Astrocyte of the spinal cord (primary cell): ENCODE results near the gene DNAJC3.

Experiments used
- DNase-seq: peaks from one replicate; pipeline ENCODE4 v3.0.0; 2011; ENCODE audit warnings: low read depth, low spot score
- H3K4me3 ChIP-seq: 2 replicates; pipeline ENCODE4 v1.5.1; 2011; ENCODE audit warnings: low read depth, mild to moderate bottlenecking, low read length, moderate library complexity
- in situ Hi-C: cut with HindIII; loops from 2 replicates; pipeline ENCODE4 v1.10.0; 2017; ENCODE audit warnings: low sequenced_read_pairs
- TF ChIP-seq, protein P1 (sequence below): IDR thresholded peaks from 2 replicates; pipeline ENCODE4 v1.5.1; 2012; ENCODE audit warnings: low read depth, mild to moderate bottlenecking, low read length, inconsistent platforms

DNAJC3 gene

DNA sequence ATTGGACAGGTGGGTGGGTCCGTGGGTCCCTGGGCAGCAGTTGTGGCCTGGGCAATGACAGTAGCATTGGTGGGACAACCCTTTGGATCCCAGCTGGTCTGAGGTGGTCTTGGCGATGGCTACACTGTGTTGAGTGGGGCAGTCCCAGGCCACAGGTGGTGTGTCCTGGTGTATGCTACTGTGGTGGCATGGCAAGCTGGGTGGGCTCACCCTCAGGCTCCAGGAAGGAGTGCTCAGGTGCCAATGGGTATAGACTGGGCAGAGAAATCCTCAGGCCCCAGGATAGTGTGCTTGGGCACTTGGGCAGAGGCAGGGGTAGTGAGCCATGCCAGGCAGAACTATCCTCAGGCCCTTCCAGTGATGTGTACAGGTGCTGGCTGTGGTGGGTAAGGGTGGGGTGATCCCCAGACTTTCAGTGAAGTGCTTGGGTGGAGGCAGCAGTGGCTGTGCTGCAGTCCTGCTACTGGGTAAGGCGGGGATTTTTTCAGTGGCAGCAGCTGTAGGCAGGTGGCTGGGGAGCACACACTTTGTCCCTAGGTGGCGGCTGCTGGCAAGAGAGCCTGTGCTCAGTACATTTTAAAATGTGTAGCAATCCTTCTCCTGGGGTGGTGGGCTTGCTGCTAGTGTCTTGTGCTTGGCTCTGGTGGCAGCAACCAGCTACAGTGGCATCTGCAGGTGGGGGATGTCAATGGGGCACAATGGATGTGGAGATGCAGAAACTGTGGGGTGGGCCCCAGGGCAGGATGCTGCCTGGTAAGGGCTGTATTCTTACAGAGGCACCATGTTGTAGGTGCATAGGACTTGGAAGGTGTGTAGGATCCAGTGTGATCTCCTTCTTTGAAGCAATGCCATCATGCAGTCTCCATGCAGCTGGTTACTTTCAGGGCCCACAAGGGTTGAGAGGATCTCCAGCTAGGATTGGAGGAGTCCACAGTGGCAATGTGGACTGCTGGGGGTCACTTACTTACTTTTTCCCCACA lies 64.9 kb downstream of the DNAJC3 start:
- in situ Hi-C loops = no loop called here
- DNase-seq = no peak
- TF ChIP-seq, protein P1, sequence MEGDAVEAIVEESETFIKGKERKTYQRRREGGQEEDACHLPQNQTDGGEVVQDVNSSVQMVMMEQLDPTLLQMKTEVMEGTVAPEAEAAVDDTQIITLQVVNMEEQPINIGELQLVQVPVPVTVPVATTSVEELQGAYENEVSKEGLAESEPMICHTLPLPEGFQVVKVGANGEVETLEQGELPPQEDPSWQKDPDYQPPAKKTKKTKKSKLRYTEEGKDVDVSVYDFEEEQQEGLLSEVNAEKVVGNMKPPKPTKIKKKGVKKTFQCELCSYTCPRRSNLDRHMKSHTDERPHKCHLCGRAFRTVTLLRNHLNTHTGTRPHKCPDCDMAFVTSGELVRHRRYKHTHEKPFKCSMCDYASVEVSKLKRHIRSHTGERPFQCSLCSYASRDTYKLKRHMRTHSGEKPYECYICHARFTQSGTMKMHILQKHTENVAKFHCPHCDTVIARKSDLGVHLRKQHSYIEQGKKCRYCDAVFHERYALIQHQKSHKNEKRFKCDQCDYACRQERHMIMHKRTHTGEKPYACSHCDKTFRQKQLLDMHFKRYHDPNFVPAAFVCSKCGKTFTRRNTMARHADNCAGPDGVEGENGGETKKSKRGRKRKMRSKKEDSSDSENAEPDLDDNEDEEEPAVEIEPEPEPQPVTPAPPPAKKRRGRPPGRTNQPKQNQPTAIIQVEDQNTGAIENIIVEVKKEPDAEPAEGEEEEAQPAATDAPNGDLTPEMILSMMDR = no peak
- no peak overlapping the region for H3K4me3 ChIP-seq

- TF ChIP-seq, protein P1 = no peak
- no peak for DNase-seq
- no peak overlapping the region for H3K4me3 ChIP-seq
- in situ Hi-C loops = no loop called here
These were observed 66.3 kb downstream of the DNAJC3 start for GRCh38 chr13:95743192-95743591.

DNA sequence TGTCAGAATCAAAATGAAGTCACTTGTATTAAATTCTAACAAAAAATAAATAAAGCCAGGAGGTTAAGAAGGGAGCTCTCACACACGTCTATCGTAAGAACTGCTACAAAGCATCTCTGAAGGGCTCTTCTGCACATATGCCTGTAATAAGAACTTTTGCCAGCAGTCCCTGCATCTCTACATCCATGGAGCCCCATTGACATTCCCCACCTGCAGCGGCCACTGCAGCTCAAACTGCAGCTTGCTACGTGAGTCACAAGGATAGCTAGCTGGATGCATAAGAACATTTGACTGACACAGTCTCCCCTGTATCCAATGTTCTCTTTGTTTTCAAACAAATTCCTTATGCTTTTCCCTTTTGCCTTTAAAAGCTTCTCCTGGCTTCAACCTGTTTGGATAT lies 68.3 kb downstream of the DNAJC3 start:
- no peak for DNase-seq
- in situ Hi-C loops = no loop called here
- TF ChIP-seq, protein P1 = no peak

GRCh38 chr13:95745752-95746151 lies 68.8 kb downstream of the DNAJC3 start:
- in situ Hi-C loops = no loop called here
- no peak overlapping the region for H3K4me3 ChIP-seq
- TF ChIP-seq, protein P1 = peak; percentile 28
- DNase-seq = no peak

More for the DNA sequence above, 68.3 kb downstream of the DNAJC3 start:
- H3K4me3 ChIP-seq = no peak overlapping the region

- TF ChIP-seq, protein P1 = no peak
- H3K4me3 ChIP-seq = no peak overlapping the region
- no peak for DNase-seq
- in situ Hi-C loops = no loop called here
These were observed 72.6 kb downstream of the DNAJC3 start for GRCh38 chr13:95749545-95749944.

DNA sequence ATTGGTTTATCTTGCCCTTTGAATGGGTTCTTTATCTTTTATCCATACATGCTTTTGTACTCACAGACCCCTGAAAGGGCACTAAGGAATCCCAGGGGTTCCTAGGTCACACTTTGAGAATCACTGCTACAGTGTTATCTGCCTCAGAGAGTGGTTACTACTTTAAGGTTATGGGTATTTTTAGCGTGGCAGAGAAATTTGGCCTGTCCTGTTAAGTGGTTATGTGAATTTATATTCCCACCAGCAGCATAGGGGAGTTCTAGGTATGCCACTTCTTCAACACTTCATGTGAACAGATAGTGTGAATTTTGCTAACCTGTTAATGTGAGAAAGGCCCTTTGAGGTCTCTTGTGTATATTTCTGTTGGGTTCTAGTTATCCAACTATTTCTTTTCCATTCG lies 75.7 kb downstream of the DNAJC3 start:
- DNase-seq = no peak
- in situ Hi-C loops = no loop called here
- no peak overlapping the region for H3K4me3 ChIP-seq
- TF ChIP-seq, protein P1 = no peak
